Thyroid gland (tissue), 4 donors: ENCODE results near the gene NYAP2.

Source experiments
- CTCF ChIP-seq, 6 experiments: fragments of 200-600 bp in 3 of 6; fragments of 450-650 bp in 3 of 6; sonication (generic) in 3 of 6; IDR thresholded peaks; one replicate each; pipeline ENCODE4 v1.5.1; 2016 to 2019; ENCODE audit warnings: antibody characterized with exemption in 6 of 6, mild to moderate bottlenecking in 2 of 6, inconsistent platforms in 1 of 6, moderate library complexity in 1 of 6
- POLR2A ChIP-seq, 2 donors: fragments of 450-650 bp; IDR thresholded peaks; one replicate each; pipeline ENCODE4 v1.6.1; 2017; ENCODE audit warnings: antibody characterized with exemption in 2 of 2, mild to moderate bottlenecking in 2 of 2, moderate library complexity in 1 of 2

GRCh38 chr2:225693259-225693658, 293.7 kb downstream of the NYAP2 start:
- TF ChIP-seq CTCF (IDR thresholded peaks at IDR 0.05), result no peak
- no peak for TF ChIP-seq POLR2A (IDR thresholded peaks at IDR 0.05)
